DND-41 (cell line): ENCODE measurements around the gene IL1RL2.

Source experiments
- ATAC-seq: fragments of 200-7000 bp; cut with Tn5 transposase; 3 replicates; pipeline ENCODE4 v1.9.1; 2021; ENCODE audit warnings: low read depth; ENCODE audit not compliant: insufficient read depth
- DNase-seq: peaks from one replicate; pipeline ENCODE4 v3.0.0-alpha.2; 2020
- H2AFZ ChIP-seq: 2 replicates; pipeline ENCODE4 v1.6.0; 2012; ENCODE audit warnings: low read depth, low read length
- H3K27ac ChIP-seq: 2 replicates; pipeline ENCODE4 v1.5.1; 2012; ENCODE audit warnings: low read length, inconsistent platforms
- H3K27me3 ChIP-seq: fragments of 200-600 bp; sonication (generic); 2 replicates; pipeline ENCODE4 v1.6.0; 2012; ENCODE audit warnings: low read length, mild to moderate bottlenecking, inconsistent platforms; ENCODE audit not compliant: insufficient read depth, poor library complexity
- H3K36me3 ChIP-seq: 2 replicates; pipeline ENCODE4 v1.5.1; 2012; ENCODE audit warnings: low read length, inconsistent platforms; ENCODE audit not compliant: insufficient read depth
- H3K4me1 ChIP-seq: 2 replicates; pipeline ENCODE4 v1.5.1; 2012; ENCODE audit warnings: mild to moderate bottlenecking, low read length; ENCODE audit not compliant: insufficient read depth
- H3K4me2 ChIP-seq: 2 replicates; pipeline ENCODE4 v1.6.0; 2012; ENCODE audit warnings: mild to moderate bottlenecking, moderate library complexity, low read length, inconsistent platforms; ENCODE audit not compliant: insufficient read depth
- H3K4me3 ChIP-seq, 2 experiments: fragments of 200-600 bp in 1 of 2; shearing (Covaris generic) in 1 of 2; 2 replicates each; pipeline ENCODE4 v1.5.1; 2012 to 2016; ENCODE audit warnings: inconsistent platforms in 2 of 2, low read length in 2 of 2, mild to moderate bottlenecking in 2 of 2, low read depth in 1 of 2, moderate library complexity in 1 of 2
- H3K79me2 ChIP-seq: 2 replicates; pipeline ENCODE4 v1.6.0; 2012; ENCODE audit warnings: low read length, inconsistent platforms; ENCODE audit not compliant: insufficient read depth
- H3K9ac ChIP-seq: 2 replicates; pipeline ENCODE4 v1.6.0; 2012; ENCODE audit warnings: low read depth, mild to moderate bottlenecking, inconsistent platforms, low read length, moderate library complexity
- H3K9me3 ChIP-seq: 2 replicates; pipeline ENCODE4 v1.5.1; 2012; ENCODE audit warnings: low read length, moderate library complexity, mild to moderate bottlenecking, inconsistent platforms; ENCODE audit not compliant: insufficient read depth, severe bottlenecking
- H4K20me1 ChIP-seq: 2 replicates; pipeline ENCODE4 v1.6.0; 2012; ENCODE audit warnings: low read length; ENCODE audit not compliant: insufficient read depth
- EZH2 ChIP-seq: IDR thresholded peaks from 3 replicates; pipeline ENCODE4 v1.6.1; 2012; ENCODE audit warnings: borderline replicate concordance, low read depth, mild to moderate bottlenecking, moderate library complexity, low read length, inconsistent platforms; ENCODE audit not compliant: severe bottlenecking
- TF ChIP-seq, protein P1 (sequence below): IDR thresholded peaks from 2 replicates; pipeline ENCODE4 v1.5.1; 2012; ENCODE audit warnings: borderline replicate concordance, low read length, moderate library complexity, mild to moderate bottlenecking; ENCODE audit not compliant: poor library complexity, severe bottlenecking; ENCODE audit errors: extremely low read depth

The IL1RL2 gene

DNA sequence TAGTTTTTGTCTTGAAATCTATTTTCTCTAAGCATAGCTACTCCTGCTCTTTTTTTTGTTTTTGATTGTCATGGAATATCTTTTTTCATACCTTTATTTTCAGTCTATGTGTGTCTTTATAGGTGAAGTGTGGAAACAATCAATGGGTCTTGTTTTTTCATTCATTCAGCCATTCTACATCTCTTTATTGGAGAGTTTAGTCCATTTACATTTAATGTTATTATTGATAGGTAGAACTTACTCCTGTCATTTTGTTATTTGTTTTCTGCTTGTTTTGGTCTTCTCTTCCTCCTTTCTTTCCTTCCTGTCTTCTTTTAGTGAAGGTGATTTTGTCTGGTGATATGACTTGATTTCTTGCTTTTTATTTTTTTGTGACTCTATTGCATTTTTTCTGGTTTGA lies 17.8 kb downstream of the IL1RL2 start:
- Histone ChIP-seq H3K4me3 (no peak overlapping the region), H3K9me3 (no peaks in the 10 kb centered on the region), H2AFZ (no peak overlapping the region), H3K79me2 (no peaks in the 10 kb centered on the region), H3K27ac (no peak overlapping the region), H3K4me1 (no peaks in the 10 kb centered on the region), H3K9ac (no peak overlapping the region), H4K20me1 (no peaks in the 10 kb centered on the region), H3K4me2 (no peak overlapping the region), H3K27me3 (peaks cover 3% of the 10 kb centered on the region), H3K36me3 (no peaks in the 10 kb centered on the region)
- DNase-seq (no peak), ATAC-seq (no peak)
- TF ChIP-seq EZH2, result no peak
- TF ChIP-seq, protein P1, sequence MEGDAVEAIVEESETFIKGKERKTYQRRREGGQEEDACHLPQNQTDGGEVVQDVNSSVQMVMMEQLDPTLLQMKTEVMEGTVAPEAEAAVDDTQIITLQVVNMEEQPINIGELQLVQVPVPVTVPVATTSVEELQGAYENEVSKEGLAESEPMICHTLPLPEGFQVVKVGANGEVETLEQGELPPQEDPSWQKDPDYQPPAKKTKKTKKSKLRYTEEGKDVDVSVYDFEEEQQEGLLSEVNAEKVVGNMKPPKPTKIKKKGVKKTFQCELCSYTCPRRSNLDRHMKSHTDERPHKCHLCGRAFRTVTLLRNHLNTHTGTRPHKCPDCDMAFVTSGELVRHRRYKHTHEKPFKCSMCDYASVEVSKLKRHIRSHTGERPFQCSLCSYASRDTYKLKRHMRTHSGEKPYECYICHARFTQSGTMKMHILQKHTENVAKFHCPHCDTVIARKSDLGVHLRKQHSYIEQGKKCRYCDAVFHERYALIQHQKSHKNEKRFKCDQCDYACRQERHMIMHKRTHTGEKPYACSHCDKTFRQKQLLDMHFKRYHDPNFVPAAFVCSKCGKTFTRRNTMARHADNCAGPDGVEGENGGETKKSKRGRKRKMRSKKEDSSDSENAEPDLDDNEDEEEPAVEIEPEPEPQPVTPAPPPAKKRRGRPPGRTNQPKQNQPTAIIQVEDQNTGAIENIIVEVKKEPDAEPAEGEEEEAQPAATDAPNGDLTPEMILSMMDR, result no peak

DNA sequence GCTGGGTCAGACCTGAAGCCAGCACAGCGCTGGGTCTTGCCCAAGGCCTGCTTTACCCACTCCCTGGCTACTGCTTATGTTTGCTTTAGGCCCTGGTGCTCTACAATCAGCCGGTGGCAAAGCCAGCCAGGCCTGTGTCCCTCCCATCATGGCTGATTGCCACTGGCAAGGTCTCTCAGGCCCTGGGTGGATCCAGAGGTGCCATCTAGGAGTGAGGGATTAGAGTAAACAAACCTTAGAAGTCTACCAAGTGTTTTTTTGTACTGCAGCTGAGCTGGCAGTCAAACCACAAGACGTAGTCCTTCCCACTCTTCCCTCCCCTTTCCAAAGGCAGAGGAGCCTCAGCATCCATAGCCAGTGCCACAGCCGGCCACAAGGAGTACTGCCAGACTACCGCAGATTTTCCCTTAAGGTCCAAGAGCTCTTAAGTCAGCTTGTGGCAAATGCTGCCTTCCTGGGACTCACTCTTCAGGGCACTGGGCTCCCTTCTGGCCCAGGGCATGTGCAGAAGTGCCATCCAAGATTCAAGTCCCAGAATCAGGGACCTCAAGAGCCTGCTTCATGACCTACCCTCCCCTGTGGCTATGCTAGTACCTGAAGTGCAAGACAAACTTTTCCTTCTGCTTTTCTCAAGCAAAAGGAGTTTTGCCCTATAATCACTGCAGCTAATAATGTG lies 20.0 kb downstream of the IL1RL2 start:
- no peaks in the 10 kb centered on the region for H3K9me3 ChIP-seq
- H3K4me3 ChIP-seq, result no peak overlapping the region
- peaks cover 3% of the 10 kb centered on the region for H3K27me3 ChIP-seq
- H2AFZ ChIP-seq, result no peak overlapping the region
- H3K9ac ChIP-seq, result no peak overlapping the region
- TF ChIP-seq EZH2, result no peak
- TF ChIP-seq, protein P1, result no peak
- no peaks in the 10 kb centered on the region for H3K36me3 ChIP-seq
- ATAC-seq (no peak), DNase-seq (no peak)
- no peaks in the 10 kb centered on the region for H3K79me2 ChIP-seq
- no peaks in the 10 kb centered on the region for H3K4me1 ChIP-seq
- H3K4me2 ChIP-seq, result no peak overlapping the region
- H4K20me1 ChIP-seq, result no peaks in the 10 kb centered on the region
- no peak overlapping the region for H3K27ac ChIP-seq

DNA sequence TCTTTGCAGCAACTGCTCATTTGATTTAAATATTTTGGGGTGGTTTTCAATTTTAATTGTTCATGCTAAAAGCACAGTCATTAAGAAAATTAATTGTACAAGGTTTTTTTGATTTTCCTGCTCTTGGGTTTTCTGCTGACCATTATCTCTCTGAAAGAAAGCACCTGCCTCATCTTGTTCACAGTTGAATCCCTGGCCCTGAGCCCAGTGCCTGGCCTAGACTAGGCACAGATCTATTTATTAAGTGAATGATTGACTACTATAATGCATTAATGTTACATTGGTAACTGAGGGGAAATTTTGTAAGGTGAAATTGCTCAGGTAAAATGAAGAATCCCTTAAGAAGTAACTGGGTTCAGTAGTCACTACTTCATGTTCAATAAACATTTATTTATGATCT lies 22.0 kb downstream of the IL1RL2 start:
- H3K4me3 ChIP-seq, result no peak overlapping the region
- H3K9me3 ChIP-seq, result no peaks in the 10 kb centered on the region
- H3K27me3 ChIP-seq, result peaks cover 3% of the 10 kb centered on the region
- DNase-seq (no peak), ATAC-seq (no peak)
- H3K4me2 ChIP-seq, result no peak overlapping the region
- H3K36me3 ChIP-seq, result no peaks in the 10 kb centered on the region
- H3K9ac ChIP-seq, result no peak overlapping the region
- H4K20me1 ChIP-seq, result no peaks in the 10 kb centered on the region
- TF ChIP-seq, protein P1, result no peak
- TF ChIP-seq EZH2, result no peak
- no peaks in the 10 kb centered on the region for H3K4me1 ChIP-seq
- H3K27ac ChIP-seq, result no peak overlapping the region
- no peaks in the 10 kb centered on the region for H3K79me2 ChIP-seq
- H2AFZ ChIP-seq, result no peak overlapping the region

DNA sequence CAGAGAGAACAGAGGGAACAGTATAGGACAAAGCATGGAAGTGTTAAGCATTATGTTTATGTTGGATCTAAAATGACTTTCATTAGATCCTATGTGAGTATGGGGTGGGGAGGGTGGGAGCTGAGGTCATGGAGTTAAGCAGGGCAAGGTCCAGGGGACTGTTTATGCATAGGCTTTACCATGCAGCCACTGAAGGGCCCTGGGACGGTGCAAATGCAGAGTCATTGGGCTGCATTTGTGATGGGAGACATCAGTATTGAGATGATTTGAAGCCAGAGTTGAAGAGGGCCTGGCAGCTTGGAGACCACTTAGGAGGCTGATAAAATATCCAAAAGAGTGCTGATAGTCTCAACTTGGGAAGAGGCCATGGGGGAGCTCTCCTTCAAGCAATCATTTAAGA lies 22.7 kb downstream of the IL1RL2 start:
- DNase-seq, result no peak
- H3K9ac ChIP-seq, result no peak overlapping the region
- H2AFZ ChIP-seq, result no peak overlapping the region
- TF ChIP-seq, protein P1, result no peak
- TF ChIP-seq EZH2, result no peak
- no peak overlapping the region for H3K4me3 ChIP-seq
- no peaks in the 10 kb centered on the region for H3K4me1 ChIP-seq
- no peak for ATAC-seq
- no peaks in the 10 kb centered on the region for H3K79me2 ChIP-seq
- H3K9me3 ChIP-seq, result no peaks in the 10 kb centered on the region
- no peaks in the 10 kb centered on the region for H4K20me1 ChIP-seq
- H3K27ac ChIP-seq, result no peak overlapping the region
- no peak overlapping the region for H3K4me2 ChIP-seq
- H3K36me3 ChIP-seq, result no peaks in the 10 kb centered on the region
- peaks cover 3% of the 10 kb centered on the region for H3K27me3 ChIP-seq
